NCI-H510A (cell line): ENCODE measurements around the gene PNLIPRP1.

ENCODE experiments used
- DNase-seq: peaks from one replicate; lab custom pipeline; 2025; lab: John Stamatoyannopoulos, UW

PNLIPRP1 gene

GRCh38 chr10:116631871-116632295, 41.1 kb downstream of the PNLIPRP1 start:
- DNase-seq: no peak

GRCh38 chr10:116632596-116633215, 41.9 kb downstream of the PNLIPRP1 start:
- DNase-seq: no peak

- DNase-seq: no peak
These were observed 42.4 kb downstream of the PNLIPRP1 start for GRCh38 chr10:116633216-116633600.

- DNase-seq: no peak
These were observed 43.6 kb downstream of the PNLIPRP1 start for GRCh38 chr10:116634126-116634975.

DNA sequence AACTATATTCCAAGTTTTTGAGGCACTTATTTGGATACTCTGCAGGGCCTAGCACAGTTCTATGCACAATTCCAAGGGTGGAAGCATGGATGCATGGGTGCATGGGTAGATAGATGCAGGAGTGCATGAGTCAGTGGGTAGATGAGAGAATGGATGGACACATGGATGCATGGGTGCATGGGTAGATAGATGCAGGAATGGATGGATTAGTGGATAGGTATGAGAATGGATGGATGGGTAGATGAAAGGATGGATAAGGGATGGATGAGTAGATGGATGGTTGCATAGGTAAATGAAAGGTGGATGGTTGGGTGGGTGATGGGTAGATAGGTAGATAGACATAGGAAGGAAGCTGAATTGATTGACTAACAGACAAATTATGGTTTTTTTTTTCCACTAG, 45.6 kb downstream of the PNLIPRP1 start:
- DNase-seq: no peak

- no peak for DNase-seq
These were observed 46.2 kb downstream of the PNLIPRP1 start for GRCh38 chr10:116636976-116637375.

DNA sequence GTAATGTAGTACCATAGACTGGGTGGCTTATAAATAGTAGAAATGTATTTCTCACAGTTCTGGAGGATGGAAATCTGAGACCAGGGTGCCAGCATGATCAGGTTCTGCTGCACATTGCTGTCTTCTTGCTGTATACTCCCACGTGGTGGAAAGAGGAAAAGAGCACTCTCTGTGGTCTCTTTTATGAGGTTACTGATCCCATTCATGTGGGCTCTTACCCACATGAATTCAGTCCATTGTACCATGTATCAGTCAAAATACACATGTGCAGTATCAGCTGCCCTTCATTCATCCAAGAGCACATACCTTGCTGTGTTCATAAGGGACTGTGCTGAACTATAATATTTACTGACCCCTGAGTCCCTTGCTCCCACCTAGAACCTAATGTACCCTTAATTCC, 47.1 kb downstream of the PNLIPRP1 start:
- DNase-seq: no peak

DNA sequence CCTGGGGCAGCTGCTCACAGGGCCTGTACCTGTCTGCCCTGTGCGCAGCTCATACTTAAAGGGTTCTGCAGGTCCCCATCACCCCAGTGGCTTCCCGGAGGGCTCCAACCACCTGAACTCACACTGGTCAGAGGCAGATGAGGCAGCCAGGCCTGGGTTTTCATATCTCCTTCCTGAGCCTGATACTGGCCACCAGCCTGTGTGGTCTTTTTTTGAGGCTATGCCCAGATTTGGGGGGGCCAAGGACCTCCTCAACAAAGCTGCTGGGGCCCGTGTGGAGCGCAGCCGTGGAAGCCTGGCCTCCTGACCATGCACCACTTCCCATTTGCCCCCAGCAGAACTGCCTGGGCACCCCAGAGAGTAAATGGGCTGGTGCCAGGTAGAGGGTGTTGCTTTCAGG, 55.7 kb downstream of the PNLIPRP1 start:
- DNase-seq: no peak

DNA sequence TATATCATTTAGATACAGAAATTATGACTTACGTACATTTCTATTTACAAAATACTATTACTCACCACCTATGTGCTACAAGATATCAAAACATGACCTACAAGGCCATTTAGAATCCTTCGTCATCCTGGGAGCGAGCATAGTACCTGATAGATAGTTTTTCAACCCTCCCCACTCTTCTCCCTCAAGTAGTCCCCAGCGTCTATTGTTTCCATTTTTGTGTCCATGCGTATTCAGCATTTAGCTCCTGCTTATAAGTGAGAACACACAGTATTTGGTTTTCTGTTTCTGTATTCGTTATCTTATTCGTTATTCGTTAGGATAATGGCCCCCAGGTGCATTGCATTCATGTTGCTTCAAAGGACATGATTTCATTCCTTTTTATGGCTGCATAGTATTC, 58.1 kb downstream of the PNLIPRP1 start:
- no peak for DNase-seq

DNA sequence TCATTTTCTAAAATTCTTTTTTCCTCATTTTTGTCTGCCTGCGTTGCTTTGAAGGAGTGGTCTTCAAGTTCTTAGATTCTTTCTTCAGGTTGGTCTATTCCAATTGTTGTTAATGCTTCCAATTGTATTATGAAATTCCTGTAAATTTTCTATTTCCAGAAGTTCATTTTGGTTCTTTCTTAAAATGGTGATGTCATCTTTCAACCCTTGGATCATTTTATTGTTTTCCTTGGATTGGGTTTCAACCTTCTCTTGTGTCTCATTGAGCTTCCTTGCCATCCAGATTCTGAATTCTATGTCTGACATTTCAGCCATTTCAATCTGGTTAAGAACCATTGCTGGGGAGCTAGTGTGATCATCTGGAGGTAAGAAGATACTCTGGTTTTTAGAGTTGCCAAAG, 63.1 kb downstream of the PNLIPRP1 start:
- DNase-seq: no peak

GRCh38 chr10:116654816-116655215, 64.1 kb downstream of the PNLIPRP1 start:
- no peak for DNase-seq

GRCh38 chr10:116655568-116655967, 64.8 kb downstream of the PNLIPRP1 start:
- DNase-seq: no peak

- no peak for DNase-seq
These were observed 65.3 kb downstream of the PNLIPRP1 start for GRCh38 chr10:116656044-116656443.

DNA sequence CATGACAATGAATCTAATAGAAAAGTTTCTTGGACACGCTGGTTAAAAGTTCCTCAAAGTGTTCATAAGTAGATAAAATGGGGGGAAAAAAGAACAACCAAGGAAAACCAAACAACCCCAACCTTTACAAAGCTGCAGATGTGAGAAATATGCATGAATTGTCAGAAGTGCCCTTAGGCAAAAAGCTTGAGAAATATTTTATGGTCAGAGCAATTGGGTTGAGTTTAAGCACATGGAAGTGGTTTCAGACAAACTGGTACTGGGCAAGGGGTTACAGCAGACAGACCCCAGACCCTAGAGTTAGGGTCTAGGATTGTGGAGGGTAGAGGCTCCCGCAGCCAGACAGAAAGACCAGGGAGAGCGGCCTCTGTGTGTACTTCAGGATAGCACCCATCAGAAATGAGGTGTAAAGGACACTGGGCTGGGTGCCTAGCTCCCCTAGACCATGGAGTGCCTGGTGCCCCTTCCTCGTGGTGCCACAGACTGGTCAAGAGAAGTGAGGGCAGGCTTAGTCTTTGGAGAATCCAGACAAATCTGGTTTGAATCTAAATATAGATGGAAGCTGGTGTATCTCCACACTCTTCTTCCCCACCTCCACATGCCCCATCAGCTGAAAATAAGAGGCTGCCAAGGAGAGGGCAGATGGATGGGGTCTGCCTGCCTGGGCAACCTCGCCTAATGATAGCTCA, 67.2 kb downstream of the PNLIPRP1 start:
- DNase-seq: no peak
